Measurements from ENCODE around the gene SRSF10. TPM values are rescaled to one million over a fixed set of nuclear protein-coding genes. Genes with fewer than 3 reads are reported as not detected.
"Not testable (repeated sequence)": the region's sequence is repeated elsewhere in the genome, so short reads cannot be mapped to it uniquely, and the experiment has no call there.

The SRSF10 gene
- total and polyA plus RNA-seq, 4 donors, result 99.0 to 124 (median 115) TPM

DNA sequence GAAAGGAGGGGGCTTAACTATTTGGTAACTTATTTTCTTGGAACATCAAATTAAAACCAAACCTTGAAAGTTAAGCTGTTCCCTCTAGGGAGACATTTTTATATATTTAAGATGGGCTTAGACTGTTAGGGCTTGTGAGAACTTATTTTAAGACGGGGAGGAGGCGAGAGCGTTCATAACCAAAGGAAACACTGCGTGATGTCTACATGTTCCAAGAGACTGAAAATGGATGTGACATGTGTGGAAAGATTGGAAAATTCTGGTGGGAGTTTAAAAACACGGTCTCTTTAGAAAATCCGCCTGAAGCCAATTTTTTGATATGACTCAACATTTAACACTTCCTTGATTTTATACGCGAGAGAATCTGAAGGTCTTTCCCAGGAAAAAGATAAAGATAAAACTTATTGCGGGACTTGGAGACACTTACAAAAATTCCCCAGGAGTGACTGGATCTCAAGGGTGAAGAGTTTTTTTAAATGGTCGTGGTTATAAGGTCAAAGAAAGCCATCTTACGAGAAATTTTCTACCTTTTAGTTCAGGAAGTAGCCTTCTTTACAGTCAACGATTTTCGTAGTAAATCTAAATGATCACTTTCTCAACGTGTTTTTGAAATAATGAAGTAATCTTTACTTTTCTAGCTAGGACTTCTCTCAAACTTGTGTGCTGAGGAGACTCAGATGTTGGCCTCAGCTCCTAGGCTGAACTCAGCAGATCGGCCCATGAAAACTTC lies 19.7 kb downstream of the SRSF10 start:
- Histone ChIP-seq H3K27ac (ENCODE audit: low read depth, low read length) (peak overlapping the region; percentile 100), H3K4me1 (ENCODE audit: control insufficient read depth, insufficient read depth, low read length) (peaks cover 8% of the 10 kb centered on the region), H3K9me3 (ENCODE audit: control insufficient read depth, insufficient read depth, low read length) (no peaks in the 10 kb centered on the region), H3K27me3 (ENCODE audit: control insufficient read depth, insufficient read depth, low read length) (no peaks in the 10 kb centered on the region), H3K36me3 (ENCODE audit: control insufficient read depth, insufficient read depth, low read length) (no peaks in the 10 kb centered on the region), H3K4me3 (ENCODE audit: low read depth, low read length) (peak overlapping the region; percentile 85)
- 0% methylated on average over 4 of the region's 15 CpGs for WGBS (ENCODE audit: insufficient coverage)
- DNase-seq (ENCODE audit: low read depth in 4 of 6, low spot score in 6 of 6), result peak in 2 of 6 donors; percentile 26 to 43

DNA sequence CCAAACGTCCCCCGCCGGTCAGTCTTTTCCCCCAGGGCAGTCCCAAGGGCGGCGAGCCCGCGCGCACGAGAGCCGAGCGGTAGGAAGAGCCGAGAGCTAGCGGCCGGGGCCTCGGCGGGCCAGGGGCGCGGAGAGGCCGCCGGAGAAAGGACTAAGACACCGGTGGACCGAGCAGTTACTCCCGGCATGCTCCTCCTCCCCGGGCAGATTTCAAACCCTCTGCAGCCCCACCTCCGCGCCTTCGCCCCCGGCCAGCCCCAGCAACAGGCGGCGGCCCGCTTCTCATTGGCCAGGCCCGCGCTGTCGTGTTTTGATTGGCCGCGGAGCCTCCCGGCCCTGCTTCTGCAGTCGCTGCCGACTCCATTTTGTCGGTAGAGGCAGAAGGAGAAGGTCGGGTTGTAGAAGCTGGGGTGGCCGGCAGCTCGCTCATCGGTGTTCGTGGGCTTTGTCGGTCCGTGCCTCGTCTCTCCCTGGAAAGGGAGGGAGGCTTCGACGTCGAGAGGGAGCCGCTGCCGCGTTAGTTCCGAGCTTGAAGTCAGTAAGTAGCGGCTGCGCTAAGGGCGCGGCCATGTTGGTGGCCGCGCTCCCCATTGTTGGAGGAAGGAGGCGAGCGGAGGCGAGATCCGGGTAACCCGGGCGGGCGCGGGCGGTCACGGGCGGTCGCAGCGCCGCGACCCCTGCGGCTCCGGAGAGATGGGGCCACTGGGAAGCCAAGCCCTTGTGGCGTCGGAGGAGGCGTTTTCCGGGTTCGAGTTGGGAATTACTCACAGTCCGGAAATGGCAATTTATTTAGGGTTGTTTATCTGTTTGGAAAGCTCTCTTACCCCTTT lies 20.5 kb downstream of the SRSF10 start, which contains the start of gene PNRC2:
TSS of gene PNRC2 (plus strand) at position 368 of the 830 bp plus-strand sequence. CDS start 1,630 bp downstream, outside the sequence.
- Histone ChIP-seq H3K36me3 (ENCODE audit: control insufficient read depth, insufficient read depth, low read length) (no peaks in the 10 kb centered on the region), H3K4me1 (ENCODE audit: control insufficient read depth, insufficient read depth, low read length) (peaks cover 8% of the 10 kb centered on the region), H3K27me3 (ENCODE audit: control insufficient read depth, insufficient read depth, low read length) (no peaks in the 10 kb centered on the region), H3K4me3 (ENCODE audit: low read depth, low read length) (peak within 1 kb of the TSS; percentile 85), H3K27ac (ENCODE audit: low read depth, low read length) (peak within 1 kb of the TSS; percentile 100), H3K9me3 (ENCODE audit: control insufficient read depth, insufficient read depth, low read length) (no peaks in the 10 kb centered on the region)
- under 1% methylated on average over 81 of the region's 84 CpGs for WGBS (ENCODE audit: insufficient coverage)
- peak; percentile 90 to 99 (median 94) for DNase-seq (ENCODE audit: low read depth in 4 of 6, low spot score in 6 of 6)

GRCh38 chr1:23958810-23959460 lies 21.2 kb downstream of the SRSF10 start:
- WGBS (ENCODE audit: insufficient coverage), result 0% methylated on average over 28 of the region's 30 CpGs
- Histone ChIP-seq H3K27ac (ENCODE audit: low read depth, low read length) (peak overlapping the region; percentile 100), H3K27me3 (ENCODE audit: control insufficient read depth, insufficient read depth, low read length) (no peaks in the 10 kb centered on the region), H3K4me3 (ENCODE audit: low read depth, low read length) (peak overlapping the region; percentile 85), H3K36me3 (ENCODE audit: control insufficient read depth, insufficient read depth, low read length) (no peaks in the 10 kb centered on the region), H3K9me3 (ENCODE audit: control insufficient read depth, insufficient read depth, low read length) (no peaks in the 10 kb centered on the region), H3K4me1 (ENCODE audit: control insufficient read depth, insufficient read depth, low read length) (peaks cover 8% of the 10 kb centered on the region)
- DNase-seq (ENCODE audit: low read depth in 4 of 6, low spot score in 6 of 6), result peak; percentile 27 to 90 (median 56)

GRCh38 chr1:23958040-23958809 lies 21.9 kb downstream of the SRSF10 start:
- H3K4me3 ChIP-seq (ENCODE audit: low read depth, low read length), result peak overlapping the region; percentile 85
- H3K27me3 ChIP-seq (ENCODE audit: control insufficient read depth, insufficient read depth, low read length); DNase-seq (ENCODE audit: low read depth in 4 of 6, low spot score in 6 of 6); H3K36me3 ChIP-seq (ENCODE audit: control insufficient read depth, insufficient read depth, low read length); H3K9me3 ChIP-seq (ENCODE audit: control insufficient read depth, insufficient read depth, low read length); H3K4me1 ChIP-seq (ENCODE audit: control insufficient read depth, insufficient read depth, low read length): not testable (repeated sequence)
- 82% methylated on average over 11 of the region's 19 CpGs for WGBS (ENCODE audit: insufficient coverage)
- peak overlapping the region; percentile 100 for H3K27ac ChIP-seq (ENCODE audit: low read depth, low read length)

- WGBS (ENCODE audit: insufficient coverage), result 57% methylated on average over 4 of the region's 7 CpGs
- H3K4me3 ChIP-seq (ENCODE audit: low read depth, low read length), result no peak overlapping the region
- peaks cover 8% of the 10 kb centered on the region for H3K4me1 ChIP-seq (ENCODE audit: control insufficient read depth, insufficient read depth, low read length)
- DNase-seq (ENCODE audit: low read depth in 4 of 6, low spot score in 6 of 6), result no peak
- no peak overlapping the region for H3K27ac ChIP-seq (ENCODE audit: low read depth, low read length)
- no peaks in the 10 kb centered on the region for H3K9me3 ChIP-seq (ENCODE audit: control insufficient read depth, insufficient read depth, low read length)
- no peaks in the 10 kb centered on the region for H3K36me3 ChIP-seq (ENCODE audit: control insufficient read depth, insufficient read depth, low read length)
- H3K27me3 ChIP-seq (ENCODE audit: control insufficient read depth, insufficient read depth, low read length), result no peaks in the 10 kb centered on the region
Observed at GRCh38 chr1:23957096-23957495, 23.0 kb downstream of the SRSF10 start.

DNA sequence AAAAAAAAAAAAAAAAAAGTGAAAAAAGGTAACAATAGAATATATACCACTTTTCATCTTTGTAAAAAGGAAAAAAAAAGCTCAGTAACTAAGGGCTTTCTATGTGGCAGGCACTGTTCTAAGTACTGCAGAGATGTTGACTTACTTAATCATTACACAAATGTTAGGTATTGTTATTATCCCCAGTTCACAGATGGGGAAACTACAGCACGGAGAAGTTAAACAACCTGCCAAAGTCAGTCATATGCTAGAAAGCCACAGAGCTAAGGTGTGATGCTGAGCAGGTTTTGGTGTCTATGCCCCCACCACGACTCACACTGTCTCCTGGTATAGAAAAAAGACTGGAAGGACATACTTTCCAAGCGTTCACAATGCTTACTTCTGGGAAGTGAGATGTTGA lies 27.1 kb downstream of the SRSF10 start:
- H3K9me3 ChIP-seq (ENCODE audit: control insufficient read depth, insufficient read depth, low read length), result no peaks in the 10 kb centered on the region
- H3K27ac ChIP-seq (ENCODE audit: low read depth, low read length), result no peak overlapping the region
- H3K4me1 ChIP-seq (ENCODE audit: control insufficient read depth, insufficient read depth, low read length), result no peaks in the 10 kb centered on the region
- no peak for DNase-seq (ENCODE audit: low read depth in 4 of 6, low spot score in 6 of 6)
- H3K36me3 ChIP-seq (ENCODE audit: control insufficient read depth, insufficient read depth, low read length), result no peaks in the 10 kb centered on the region
- no CpG with 5 or more reads among the region's 3 CpGs for WGBS (ENCODE audit: insufficient coverage)
- H3K4me3 ChIP-seq (ENCODE audit: low read depth, low read length), result no peak overlapping the region
- no peaks in the 10 kb centered on the region for H3K27me3 ChIP-seq (ENCODE audit: control insufficient read depth, insufficient read depth, low read length)

DNA sequence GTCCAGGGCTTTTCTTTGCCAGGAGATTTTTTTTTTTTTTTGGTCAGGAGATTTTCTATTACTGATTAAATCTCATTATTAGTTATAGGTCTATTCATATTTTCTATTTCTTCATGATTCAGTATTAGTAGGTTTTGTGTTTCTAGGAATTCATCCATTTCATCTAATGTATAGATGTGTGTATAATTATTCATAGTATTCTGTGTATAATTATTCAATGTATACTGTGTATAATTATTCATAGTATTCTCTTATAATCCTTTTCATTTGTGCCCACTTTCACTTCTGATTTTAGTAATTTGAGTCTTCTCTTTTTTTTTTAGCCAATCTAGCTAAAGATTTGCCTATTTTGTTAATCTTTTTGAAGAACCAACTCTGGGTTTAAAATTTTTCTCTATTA lies 32.8 kb downstream of the SRSF10 start:
- H3K36me3 ChIP-seq (ENCODE audit: control insufficient read depth, insufficient read depth, low read length), result no peaks in the 10 kb centered on the region

DNA sequence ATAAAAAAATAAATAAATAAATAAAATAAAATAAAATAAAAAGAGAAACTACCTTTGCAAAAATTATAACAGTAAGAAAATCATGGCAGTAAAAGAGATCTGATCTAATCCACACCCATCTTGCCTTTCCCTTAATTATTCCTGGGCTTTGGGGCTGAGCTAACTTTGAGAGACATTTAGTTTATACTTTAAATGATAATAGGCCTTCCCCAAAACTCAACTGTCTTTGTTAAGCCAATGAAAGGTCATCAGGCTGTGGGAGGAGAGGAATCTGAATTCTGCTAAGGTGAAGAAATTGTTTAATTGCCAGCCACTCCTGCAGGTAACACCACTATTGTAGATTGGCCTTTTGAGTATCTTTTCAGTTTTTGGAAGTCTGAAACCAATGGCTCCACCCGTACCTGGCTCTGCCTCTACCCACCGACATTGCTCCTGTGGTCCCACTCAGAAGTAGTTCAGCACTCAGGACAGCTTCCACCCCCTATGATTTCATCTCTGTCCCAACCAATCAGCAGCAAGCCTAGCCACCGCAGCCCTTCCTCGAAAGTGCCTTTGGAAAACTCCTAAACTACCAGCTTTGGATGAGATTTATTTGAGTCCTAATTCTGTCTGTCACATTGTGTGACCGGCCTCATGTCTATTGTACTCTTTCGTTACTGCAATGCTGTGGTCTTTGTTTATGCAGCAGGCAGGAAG lies 43.5 kb downstream of the SRSF10 start:
- Histone ChIP-seq H3K27me3 (ENCODE audit: control insufficient read depth, insufficient read depth, low read length) (no peaks in the 10 kb centered on the region), H3K4me1 (ENCODE audit: control insufficient read depth, insufficient read depth, low read length) (no peaks in the 10 kb centered on the region), H3K9me3 (ENCODE audit: control insufficient read depth, insufficient read depth, low read length) (no peaks in the 10 kb centered on the region), H3K27ac (ENCODE audit: low read depth, low read length) (no peak overlapping the region), H3K36me3 (ENCODE audit: control insufficient read depth, insufficient read depth, low read length) (no peaks in the 10 kb centered on the region), H3K4me3 (ENCODE audit: low read depth, low read length) (no peak overlapping the region)
- 29% methylated on average over 2 of the region's 6 CpGs for WGBS (ENCODE audit: insufficient coverage)
- DNase-seq (ENCODE audit: low read depth in 4 of 6, low spot score in 6 of 6), result no peak

More for the DNA sequence above, 32.8 kb downstream of the SRSF10 start:
- Histone ChIP-seq H3K4me3 (ENCODE audit: low read depth, low read length) (no peak overlapping the region), H3K27me3 (ENCODE audit: control insufficient read depth, insufficient read depth, low read length) (no peaks in the 10 kb centered on the region), H3K9me3 (ENCODE audit: control insufficient read depth, insufficient read depth, low read length) (no peaks in the 10 kb centered on the region), H3K27ac (ENCODE audit: low read depth, low read length) (no peak overlapping the region), H3K4me1 (ENCODE audit: control insufficient read depth, insufficient read depth, low read length) (no peaks in the 10 kb centered on the region)
- no peak for DNase-seq (ENCODE audit: low read depth in 4 of 6, low spot score in 6 of 6)
